HG03575 (cell line): ENCODE results near the gene STK33.
A peak's percentile ranks its signal among the peaks of the same experiment; 100 is the strongest.

Experiments
- ATAC-seq: cut with Tn5 transposase; IDR thresholded peaks from one replicate; pipeline ENCODE4 v1.9.1; 2021; ENCODE audit not compliant: unreplicated experiment, insufficient number of reproducible peaks, low FRiP score; ENCODE audit errors: extremely low read depth

Gene STK33

GRCh38 chr11:8347978-8348377, 246.1 kb downstream of the STK33 start:
- no peak for ATAC-seq

DNA sequence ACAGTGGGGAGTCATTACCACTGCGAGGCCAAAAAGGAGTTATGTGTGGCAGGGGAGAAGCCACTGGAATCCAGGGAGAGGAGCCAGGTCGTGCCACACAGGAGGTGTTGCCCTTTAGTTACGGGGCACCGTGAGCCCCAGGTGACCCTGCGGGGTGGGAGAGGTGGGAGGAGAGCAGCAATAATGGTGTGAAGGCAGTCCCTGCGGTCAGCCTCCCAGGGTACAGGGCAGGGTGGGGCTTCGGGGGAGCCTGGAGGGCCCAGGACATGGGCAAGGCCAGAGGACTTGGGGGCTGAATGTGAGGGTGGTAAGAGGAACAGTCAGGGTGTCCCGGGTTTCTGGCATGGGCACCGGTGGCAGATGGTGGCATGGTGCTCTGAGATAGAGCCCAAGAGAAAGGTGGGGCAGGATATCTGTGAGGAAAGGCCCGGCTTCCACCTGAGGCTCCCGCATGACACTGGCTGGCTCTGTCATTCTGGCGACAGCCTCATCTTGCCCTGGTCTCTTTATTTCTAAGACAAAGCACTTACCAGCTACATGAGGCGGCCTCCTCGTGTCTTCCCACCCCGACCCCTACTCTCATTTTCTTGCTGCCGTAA, 247.8 kb downstream of the STK33 start:
- ATAC-seq, result no peak

- no peak for ATAC-seq
Measured at GRCh38 chr11:8345179-8345578, 248.8 kb downstream of the STK33 start.

- ATAC-seq, result no peak
Measured at GRCh38 chr11:8344346-8344745, 249.7 kb downstream of the STK33 start.

DNA sequence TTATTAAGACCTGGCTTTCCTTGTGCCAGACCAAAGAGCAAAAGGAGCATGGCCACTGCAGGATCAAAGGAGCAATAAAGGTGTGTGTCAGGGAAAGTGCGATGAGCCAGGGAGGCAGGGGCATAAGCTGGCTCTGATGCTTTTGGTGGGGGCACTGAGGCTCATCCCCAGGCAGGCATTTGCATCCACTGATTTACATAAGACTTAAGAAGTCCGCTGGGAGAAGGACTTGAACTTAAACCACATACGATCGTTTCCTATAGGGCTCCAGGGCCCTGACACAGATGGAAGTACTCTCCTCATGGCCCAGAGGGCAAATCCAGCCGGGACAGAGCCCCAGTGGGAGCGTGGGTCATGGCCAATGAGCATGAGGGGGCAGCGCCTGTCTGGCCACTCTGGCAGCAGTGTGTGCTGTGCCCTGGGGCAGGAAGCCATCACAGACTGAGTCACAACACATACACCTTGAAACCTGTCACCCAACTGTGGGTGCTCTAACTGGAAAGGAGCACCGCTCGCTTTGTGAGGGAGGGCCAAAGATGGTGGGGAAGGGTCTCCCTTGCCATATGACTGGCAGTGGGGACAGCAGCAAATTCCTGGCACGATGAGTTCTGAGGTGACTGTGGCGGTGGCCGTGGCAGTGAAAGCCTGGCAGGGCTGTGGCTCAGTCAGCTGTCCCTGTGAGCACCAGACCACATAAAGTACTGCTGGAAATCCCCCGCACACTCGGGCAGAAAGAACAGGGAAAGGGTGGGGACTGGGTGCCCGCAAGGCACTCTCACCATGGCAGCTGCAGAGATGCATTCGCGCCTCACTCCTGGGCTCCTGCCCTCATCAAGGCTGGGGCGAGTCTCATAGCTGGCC, 251.0 kb downstream of the STK33 start:
- ATAC-seq, result peak; percentile 62

DNA sequence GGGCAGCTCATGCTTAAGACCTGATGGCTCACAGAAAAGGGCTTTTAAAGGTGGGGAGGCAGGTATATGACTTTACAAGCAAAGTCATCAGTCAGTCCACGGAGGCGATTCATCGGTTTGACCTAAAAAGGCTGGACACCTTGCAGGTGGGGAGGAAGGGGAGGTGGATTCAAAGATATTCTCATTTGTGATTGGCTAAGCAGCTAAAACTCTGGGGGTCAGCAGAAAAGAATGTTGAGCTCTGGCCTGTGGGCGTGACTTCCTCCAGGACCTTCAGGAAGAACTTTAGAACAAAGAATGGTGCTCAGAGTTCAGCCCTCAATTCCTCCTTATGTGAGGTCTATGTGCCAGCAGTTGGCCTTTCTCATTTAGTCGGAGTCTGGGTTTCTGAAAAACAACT, 252.0 kb downstream of the STK33 start:
- ATAC-seq, result no peak
